Upper lobe of left lung (tissue), 4 donors: ENCODE data around the gene NSUN3.

Experiments
- CTCF ChIP-seq, 6 experiments: fragments of 450-650 bp in 4 of 6; fragments of 200-600 bp in 2 of 6; sonication (generic) in 2 of 6; IDR thresholded peaks; one replicate each; pipeline ENCODE4 v1.5.1; 2016 to 2019; ENCODE audit warnings: antibody characterized with exemption in 6 of 6
- EP300 ChIP-seq, 4 donors: sonication (generic); formaldehyde crosslinking; IDR thresholded peaks; one replicate each; pipeline ENCODE4 v1.5.1; 2017; ENCODE audit warnings: antibody characterized with exemption in 4 of 4, control low read depth in 2 of 4
- POLR2A ChIP-seq, 4 donors: fragments of 450-650 bp; IDR thresholded peaks; one replicate each; pipeline ENCODE4 v1.5.1; 2016 to 2017; ENCODE audit warnings: antibody characterized with exemption in 4 of 4, mild to moderate bottlenecking in 2 of 4
- POLR2AphosphoS5 ChIP-seq, 2 donors: sonication (generic); formaldehyde crosslinking; IDR thresholded peaks; one replicate each; pipeline ENCODE4 v1.5.1; 2017; ENCODE audit warnings: antibody characterized with exemption in 2 of 2

GRCh38 chr3:94098452-94098851 is 35.6 kb downstream of the NSUN3 start:
- TF ChIP-seq CTCF (IDR thresholded peaks at IDR 0.05) = no peak
- TF ChIP-seq POLR2A (IDR thresholded peaks at IDR 0.05) = no peak
- TF ChIP-seq POLR2AphosphoS5 (IDR thresholded peaks at IDR 0.05) = no peak
- TF ChIP-seq EP300 (IDR thresholded peaks at IDR 0.05) = no peak
